GM23248 (cell line): ENCODE results near the gene CEACAM16. TPM values are rescaled to one million over a fixed set of nuclear protein-coding genes. Genes with fewer than 3 reads are reported as not detected.

Source experiments
- DNase-seq: peaks from one replicate; pipeline ENCODE4 v3.0.0-alpha.2; 2015
- H2AFZ ChIP-seq: fragments of 200-600 bp; sonication (generic); 2 replicates; pipeline ENCODE4 v1.6.1; 2016; ENCODE audit warnings: antibody characterized with exemption
- H3F3A ChIP-seq: fragments of 200-600 bp; sonication (generic); 2 replicates; pipeline ENCODE4 v1.6.1; 2016; ENCODE audit warnings: mild to moderate bottlenecking, antibody characterized with exemption, mixed run types; ENCODE audit not compliant: insufficient read depth
- H3K27ac ChIP-seq: fragments of 200-600 bp; sonication (generic); 2 replicates; pipeline ENCODE4 v1.5.1; 2016; ENCODE audit warnings: mild to moderate bottlenecking
- H3K27me3 ChIP-seq: fragments of 200-600 bp; sonication (generic); replicated peaks from 2 replicates; pipeline ENCODE4 v1.6.1; 2016; ENCODE audit warnings: mild to moderate bottlenecking; ENCODE audit not compliant: insufficient read depth
- H3K36me3 ChIP-seq: fragments of 200-600 bp; sonication (generic); 2 replicates; pipeline ENCODE4 v1.6.1; 2016; ENCODE audit warnings: low read depth, mild to moderate bottlenecking
- H3K4me1 ChIP-seq: fragments of 200-600 bp; sonication (generic); 2 replicates; pipeline ENCODE4 v1.6.1; 2016; ENCODE audit warnings: mild to moderate bottlenecking; ENCODE audit not compliant: insufficient read depth
- H3K4me2 ChIP-seq: fragments of 200-600 bp; sonication (generic); one replicate; pipeline ENCODE4 v1.6.1; 2016; ENCODE audit warnings: mild to moderate bottlenecking; ENCODE audit not compliant: unreplicated experiment
- H3K4me3 ChIP-seq: fragments of 200-600 bp; sonication (generic); 2 replicates; pipeline ENCODE4 v1.5.1; 2016; ENCODE audit warnings: mild to moderate bottlenecking
- H3K79me2 ChIP-seq: fragments of 200-600 bp; sonication (generic); 2 replicates; pipeline ENCODE4 v1.6.1; 2016; ENCODE audit warnings: mild to moderate bottlenecking; ENCODE audit not compliant: insufficient read depth
- H3K9ac ChIP-seq: fragments of 200-600 bp; sonication (generic); 2 replicates; pipeline ENCODE4 v1.6.1; 2016; ENCODE audit warnings: mild to moderate bottlenecking
- H3K9me2 ChIP-seq: fragments of 200-600 bp; sonication (generic); 2 replicates; pipeline ENCODE4 v1.6.1; 2016; ENCODE audit warnings: mixed run types, mild to moderate bottlenecking, moderate library complexity; ENCODE audit not compliant: insufficient read depth
- H3K9me3 ChIP-seq: fragments of 200-600 bp; sonication (generic); one replicate; pipeline ENCODE4 v1.6.1; 2017; ENCODE audit warnings: low read depth
- H4K20me1 ChIP-seq: fragments of 200-600 bp; sonication (generic); 2 replicates; pipeline ENCODE4 v1.6.0; 2016; ENCODE audit not compliant: insufficient read depth
- EZH2 ChIP-seq: fragments of 200-600 bp; sonication (generic); IDR thresholded peaks from 2 replicates; pipeline ENCODE4 v1.6.1; 2018; ENCODE audit warnings: antibody characterized with exemption, mild to moderate bottlenecking; ENCODE audit not compliant: insufficient read depth, poor library complexity, severe bottlenecking
- EZH2phosphoT487 ChIP-seq: fragments of 200-600 bp; sonication (generic); IDR thresholded peaks from 2 replicates; pipeline ENCODE4 v1.6.1; 2018; ENCODE audit warnings: antibody characterized with exemption, moderate library complexity, mild to moderate bottlenecking, low read depth; ENCODE audit not compliant: insufficient read depth
- WGBS, 2 experiments: methylation state at CpG; one replicate each; pipeline ENCODE4 v1.1.6; 2015 to 2017; ENCODE audit warnings: low lambda C conversion rate in 2 of 2, low coverage in 1 of 2; ENCODE audit errors: missing lambda C conversion rate in 2 of 2; 5-methylcytosine and 5-hydroxymethylcytosine counted together
- in situ Hi-C: fragments of 300-500 bp; cut with MboI; formaldehyde crosslinking; loops from 2 replicates; pipeline ENCODE4 v1.15.0; 2020
- polyA plus RNA-seq: library from polyadenylated mRNA; unstranded; fragments of >200 nt; fragmentation: Nextera tagmentation; extraction: Ambion mirVana; gene quantifications from 2 replicates; pipeline ENCODE4 v1.2.1, GENCODE V29; 2016
- total RNA-seq: library from RNA; depleted of rRNA; stranded (reverse); fragments of >200 nt; shearing (Covaris generic); gene quantifications from 2 replicates; pipeline ENCODE4 v1.2.3, GENCODE V29; 2014

Gene CEACAM16
- total and polyA plus RNA-seq, 2 experiments from 2014 or later = not detected

DNA sequence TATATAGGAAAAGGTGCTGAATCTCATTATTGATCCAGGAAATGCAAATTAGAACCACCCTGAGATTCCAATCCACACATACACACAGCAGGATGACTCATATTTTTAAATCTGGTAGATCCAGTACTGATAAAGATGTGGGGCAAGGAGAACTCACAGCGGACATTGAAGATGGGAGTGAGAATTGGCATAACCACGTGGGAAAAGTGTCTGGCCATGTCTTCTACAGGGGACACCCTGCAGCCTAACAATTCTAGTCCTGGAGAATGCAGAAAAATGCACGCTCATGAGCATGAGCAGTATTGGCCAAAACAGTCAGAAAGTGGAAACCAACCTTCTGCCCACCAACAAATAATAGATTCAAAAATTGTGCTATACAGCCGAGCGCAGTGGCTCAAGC is 36.1 kb downstream of the CEACAM16 start:
- no peaks in the 10 kb centered on the region for H3K9me2 ChIP-seq
- WGBS, 2 experiments = 71 to 72% methylated on average over 5 of the region's 5 CpGs

DNA sequence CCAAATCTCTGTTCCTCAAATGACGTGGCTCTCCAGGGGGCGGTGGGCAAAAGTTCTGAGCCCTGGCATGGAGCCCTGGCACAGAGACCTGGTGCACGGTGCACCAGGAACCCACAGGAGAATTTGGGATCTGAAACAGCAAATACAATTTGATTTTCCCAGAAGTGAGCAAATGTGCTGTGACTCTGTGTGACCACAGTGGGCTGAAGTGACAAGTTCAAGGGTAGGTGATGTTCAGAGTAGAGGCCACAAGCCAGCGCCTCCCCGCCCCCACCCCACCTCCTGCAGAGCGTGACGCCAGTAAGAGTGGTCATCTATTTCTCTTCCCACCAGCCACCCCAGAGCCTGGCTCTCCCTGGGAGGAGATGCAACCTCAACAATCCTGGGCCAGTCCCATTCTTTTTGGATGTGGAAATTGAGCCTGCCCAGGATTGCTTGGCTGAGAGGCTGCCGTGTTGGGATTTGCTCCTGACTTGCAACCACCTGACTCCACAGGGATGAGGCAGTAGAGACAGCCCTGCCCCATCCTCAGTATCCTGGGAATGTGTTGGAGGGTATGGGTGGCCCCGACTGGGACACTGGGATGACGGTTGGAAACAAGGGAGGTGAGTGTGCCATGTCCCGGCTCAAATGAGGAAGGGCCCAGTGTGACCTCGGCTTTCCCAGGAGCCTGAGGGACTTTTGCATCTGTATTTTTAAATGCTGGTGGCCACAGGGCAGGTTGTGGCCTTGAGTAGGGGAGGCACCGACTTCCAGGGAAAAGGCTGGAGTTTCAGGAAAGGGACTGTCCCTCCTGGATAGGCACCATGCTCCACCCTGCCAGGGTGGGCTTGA is 38.5 kb downstream of the CEACAM16 start:
- TF ChIP-seq EZH2phosphoT487 = no peak
- no peak for TF ChIP-seq EZH2
- Histone ChIP-seq H3K79me2 (no peaks in the 10 kb centered on the region), H3K9me3 (no peaks in the 10 kb centered on the region), H4K20me1 (no peaks in the 10 kb centered on the region), H3K4me1 (peaks cover 58% of the 10 kb centered on the region), H3K9me2 (no peaks in the 10 kb centered on the region), H3K36me3 (no peaks in the 10 kb centered on the region), H3K4me3 (no peak overlapping the region), H3K9ac (peak overlapping the region; percentile 77), H3K27me3 (no peaks in the 10 kb centered on the region), H2AFZ (no peak overlapping the region), H3F3A (peaks cover 25% of the 10 kb centered on the region), H3K4me2 (peak overlapping the region; percentile 44), H3K27ac (peak overlapping the region; percentile 97)
- WGBS, 2 experiments = 40 to 41% methylated on average over 13 of the region's 13 CpGs
- in situ Hi-C loops = no loop called here
- DNase-seq = peak; percentile 84

More for the DNA sequence above, 36.1 kb downstream of the CEACAM16 start:
- Histone ChIP-seq H4K20me1 (no peaks in the 10 kb centered on the region), H3K9me3 (no peaks in the 10 kb centered on the region), H3K4me3 (no peak overlapping the region), H3K36me3 (no peaks in the 10 kb centered on the region), H3K27ac (no peak overlapping the region), H3K4me2 (no peak overlapping the region), H2AFZ (no peak overlapping the region), H3F3A (peaks cover 22% of the 10 kb centered on the region), H3K79me2 (no peaks in the 10 kb centered on the region), H3K4me1 (peaks cover 43% of the 10 kb centered on the region), H3K27me3 (no peaks in the 10 kb centered on the region), H3K9ac (no peak overlapping the region)
- in situ Hi-C loops = no loop called here
- DNase-seq = peak; percentile 56
- TF ChIP-seq EZH2phosphoT487 (no peak), EZH2 (no peak)

DNA sequence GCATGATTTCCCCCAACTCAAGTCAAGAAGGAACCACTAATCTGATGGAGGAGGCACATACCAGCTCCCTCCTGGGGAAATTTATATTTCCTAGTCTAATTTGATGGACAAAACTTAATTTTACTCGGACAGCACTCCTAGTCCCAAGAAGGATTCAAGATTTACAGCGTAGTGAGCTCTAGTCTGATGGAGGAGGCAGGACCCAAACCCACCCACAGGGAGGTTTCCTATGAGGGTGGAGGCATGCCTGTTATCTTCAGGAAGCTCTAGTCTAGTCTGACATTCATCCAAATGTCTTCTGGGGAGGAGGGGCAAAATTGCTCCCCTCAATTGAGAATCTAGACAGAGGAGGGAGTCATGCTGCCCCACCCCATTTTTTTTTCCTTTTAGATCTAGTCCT is 39.2 kb downstream of the CEACAM16 start:
- peak overlapping the region; percentile 77 for H3K9ac ChIP-seq
- peak overlapping the region; percentile 97 for H3K27ac ChIP-seq
- no peaks in the 10 kb centered on the region for H3K79me2 ChIP-seq
- no peaks in the 10 kb centered on the region for H3K27me3 ChIP-seq
- in situ Hi-C loops = no loop called here
- H4K20me1 ChIP-seq = no peaks in the 10 kb centered on the region
- H3K4me2 ChIP-seq = no peak overlapping the region
- no peak overlapping the region for H3K4me3 ChIP-seq
- DNase-seq = no peak
- WGBS, 2 experiments = 93 to 98% methylated on average over 2 of the region's 2 CpGs
- TF ChIP-seq EZH2 (no peak), EZH2phosphoT487 (no peak)
- no peak overlapping the region for H2AFZ ChIP-seq
- peaks cover 65% of the 10 kb centered on the region for H3K4me1 ChIP-seq
- H3K36me3 ChIP-seq = no peaks in the 10 kb centered on the region
- no peaks in the 10 kb centered on the region for H3K9me3 ChIP-seq
- peaks cover 31% of the 10 kb centered on the region for H3F3A ChIP-seq
- H3K9me2 ChIP-seq = no peaks in the 10 kb centered on the region

DNA sequence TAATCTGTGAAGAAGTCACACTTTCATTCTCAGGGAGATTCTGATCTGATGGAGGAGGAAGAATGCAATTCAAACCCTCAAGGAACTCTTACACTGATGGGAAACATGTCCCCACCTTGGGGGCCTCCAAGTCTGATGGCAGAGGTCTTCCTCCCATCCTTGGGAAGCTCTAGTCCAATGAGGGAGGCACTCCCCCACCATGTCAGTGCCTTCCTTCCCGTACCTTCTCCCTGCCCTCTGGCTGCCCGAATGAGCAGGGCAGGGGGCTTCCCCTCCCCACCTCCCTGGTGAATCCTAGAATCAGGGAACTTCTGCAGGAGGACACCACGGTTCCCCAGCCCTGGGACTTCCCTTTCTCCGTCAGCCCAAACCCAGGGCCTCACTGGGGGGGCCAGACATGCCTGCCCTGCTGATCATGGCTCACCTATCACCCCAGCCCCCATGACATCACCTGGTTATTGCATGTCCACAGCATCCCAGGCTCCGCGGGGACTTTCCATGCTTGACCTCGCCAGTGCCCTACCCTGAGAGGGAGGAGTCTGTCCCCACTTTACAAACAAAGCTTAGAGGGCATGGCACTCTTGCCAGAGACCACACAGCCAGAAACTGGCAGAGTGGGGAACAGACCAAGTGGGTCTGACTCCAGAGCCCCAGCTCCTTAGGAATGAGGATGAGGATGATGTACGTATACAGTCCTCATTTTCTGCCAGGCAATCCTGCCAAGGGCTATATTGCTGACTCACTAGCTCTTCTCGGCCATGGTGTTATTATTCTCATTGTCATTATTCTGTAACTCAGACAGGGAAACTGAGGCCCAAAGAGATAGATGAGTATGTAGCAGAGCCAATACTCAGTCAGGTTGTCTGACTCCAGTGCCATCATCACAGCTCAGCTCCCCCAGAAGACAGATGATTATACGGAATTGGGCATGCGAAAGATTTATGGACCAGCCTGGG is 39.9 kb downstream of the CEACAM16 start:
- H3K36me3 ChIP-seq = no peaks in the 10 kb centered on the region
- H3K79me2 ChIP-seq = no peaks in the 10 kb centered on the region
- in situ Hi-C loops = no loop called here
- H3K27me3 ChIP-seq = no peaks in the 10 kb centered on the region
- peaks cover 33% of the 10 kb centered on the region for H3F3A ChIP-seq
- H4K20me1 ChIP-seq = no peaks in the 10 kb centered on the region
- H3K4me3 ChIP-seq = no peak overlapping the region
- peak overlapping the region; percentile 97 for H3K27ac ChIP-seq
- no peaks in the 10 kb centered on the region for H3K9me2 ChIP-seq
- no peak overlapping the region for H3K4me2 ChIP-seq
- no peaks in the 10 kb centered on the region for H3K9me3 ChIP-seq
- H3K4me1 ChIP-seq = peaks cover 67% of the 10 kb centered on the region
- 60 to 66% methylated on average over 11 of the region's 11 CpGs for WGBS, 2 experiments
- peak; percentile 53 for DNase-seq
- no peak overlapping the region for H2AFZ ChIP-seq
- peak overlapping the region; percentile 77; the same call in 1 of the 2 replicates for H3K9ac ChIP-seq
- TF ChIP-seq EZH2 (no peak), EZH2phosphoT487 (no peak)
